HEK293 (cell line): Measurements from ENCODE around the gene COQ4.

Experiments used
- CTCF ChIA-PET: fragments of 350-600 bp; formaldehyde crosslinking; extraction: SDS; loops from one replicate; lab custom pipeline; 2021; ENCODE audit warnings: antibody characterized with exemption; lab: Yijun Ruan, JAX
- POLR2A ChIA-PET: fragments of 300-600 bp; formaldehyde crosslinking; extraction: SDS; loops from one replicate; lab custom pipeline; 2020; ENCODE audit warnings: antibody characterized with exemption, inconsistent platforms; lab: Yijun Ruan, JAX
- H3K27ac ChIP-seq: fragments of 200-500 bp; sonication (Bioruptor generic); 2 replicates; pipeline ENCODE4 v1.5.1; 2014; ENCODE audit warnings: low read depth, low read length, control low read depth, inconsistent platforms; ENCODE audit errors: extremely low read depth
- H3K36me3 ChIP-seq, 2 experiments: fragments of 200-500 bp in 1 of 2; sonication (Bioruptor generic) in 1 of 2; 1 replicate in 1 of 2; 2 replicates in 1 of 2; pipeline ENCODE4 v1.5.1; 2014 to 2017; ENCODE audit warnings: inconsistent platforms in 2 of 2, low read length in 2 of 2; ENCODE audit not compliant: control insufficient read depth in 2 of 2, insufficient read depth in 1 of 2
- H3K4me1 ChIP-seq: fragments of 200-500 bp; sonication (Bioruptor generic); 2 replicates; pipeline ENCODE4 v1.5.1; 2014; ENCODE audit warnings: mild to moderate bottlenecking, low read length, inconsistent platforms; ENCODE audit not compliant: control insufficient read depth, insufficient read depth
- H3K4me3 ChIP-seq: 2 replicates; pipeline ENCODE4 v1.5.1; 2011; ENCODE audit warnings: low read depth, mild to moderate bottlenecking, control low read depth, low read length, moderate library complexity
- H3K9me3 ChIP-seq: fragments of 200-500 bp; sonication (Bioruptor generic); 2 replicates; pipeline ENCODE4 v1.5.1; 2014; ENCODE audit warnings: low read depth, low read length, inconsistent platforms; ENCODE audit not compliant: control insufficient read depth, insufficient read depth
- GFI1B ChIP-seq: fragments of 450-650 bp; formaldehyde crosslinking; IDR thresholded peaks from 2 replicates; pipeline ENCODE4 v1.5.1; 2016; ENCODE audit warnings: missing biosample characterization, missing genetic modification characterization
- HOXC10 ChIP-seq: sonication (generic); formaldehyde crosslinking; IDR thresholded peaks from 2 replicates; pipeline ENCODE4 v1.8.1; 2023; ENCODE audit warnings: mild to moderate bottlenecking, missing genetic modification reagents
- MEIS1 ChIP-seq: sonication (generic); formaldehyde crosslinking; IDR thresholded peaks from 2 replicates; pipeline ENCODE4 v1.8.1; 2022; ENCODE audit warnings: missing genetic modification reagents, mild to moderate bottlenecking, borderline replicate concordance
- ZBTB49 ChIP-seq: fragments of 450-650 bp; formaldehyde crosslinking; IDR thresholded peaks from 2 replicates; pipeline ENCODE4 v1.5.1; 2016; ENCODE audit warnings: missing biosample characterization, missing genetic modification characterization, low read depth
- ZIC2 ChIP-seq: fragments of 450-650 bp; formaldehyde crosslinking; IDR thresholded peaks from 2 replicates; pipeline ENCODE4 v1.5.1; 2016; ENCODE audit warnings: missing biosample characterization, missing genetic modification characterization
- ZNF146 ChIP-seq: fragments of 450-650 bp; formaldehyde crosslinking; IDR thresholded peaks from 2 replicates; pipeline ENCODE4 v1.5.1; 2016; ENCODE audit warnings: missing biosample characterization, missing genetic modification characterization
- ZNF155 ChIP-seq: fragments of 450-650 bp; formaldehyde crosslinking; IDR thresholded peaks from 2 replicates; pipeline ENCODE4 v1.5.1; 2016; ENCODE audit warnings: missing biosample characterization, missing genetic modification characterization
- ZNF214 ChIP-seq: fragments of 450-650 bp; formaldehyde crosslinking; IDR thresholded peaks from 2 replicates; pipeline ENCODE4 v1.5.1; 2017; ENCODE audit warnings: missing biosample characterization, mild to moderate bottlenecking, missing genetic modification characterization, borderline replicate concordance
- ZNF24 ChIP-seq: fragments of 450-650 bp; formaldehyde crosslinking; IDR thresholded peaks from 2 replicates; pipeline ENCODE4 v1.5.1; 2016; ENCODE audit warnings: missing biosample characterization, missing genetic modification characterization
- ZNF292 ChIP-seq: fragments of 450-650 bp; formaldehyde crosslinking; IDR thresholded peaks from 2 replicates; pipeline ENCODE4 v1.5.1; 2016; ENCODE audit warnings: low read depth, missing biosample characterization, missing genetic modification characterization, borderline replicate concordance
- ZNF324 ChIP-seq: fragments of 450-650 bp; formaldehyde crosslinking; IDR thresholded peaks from 2 replicates; pipeline ENCODE4 v1.5.1; 2016; ENCODE audit warnings: missing biosample characterization, missing genetic modification characterization
- ZNF416 ChIP-seq: fragments of 450-650 bp; formaldehyde crosslinking; IDR thresholded peaks from 2 replicates; pipeline ENCODE4 v1.5.1; 2016; ENCODE audit warnings: missing biosample characterization, missing genetic modification characterization
- ZNF426 ChIP-seq: fragments of 450-650 bp; formaldehyde crosslinking; IDR thresholded peaks from 2 replicates; pipeline ENCODE4 v1.5.1; 2017; ENCODE audit warnings: missing biosample characterization, missing genetic modification characterization, mild to moderate bottlenecking, inconsistent platforms, moderate library complexity
- ZNF48 ChIP-seq: fragments of 450-650 bp; formaldehyde crosslinking; IDR thresholded peaks from 2 replicates; pipeline ENCODE4 v1.5.1; 2016; ENCODE audit warnings: missing biosample characterization, missing genetic modification characterization
- ZNF501 ChIP-seq: fragments of 450-650 bp; formaldehyde crosslinking; IDR thresholded peaks from 2 replicates; pipeline ENCODE4 v1.5.1; 2016; ENCODE audit warnings: missing biosample characterization, missing genetic modification characterization
- ZNF513 ChIP-seq: fragments of 450-650 bp; IDR thresholded peaks from 2 replicates; pipeline ENCODE4 v1.5.1; 2018; ENCODE audit warnings: missing biosample characterization, missing genetic modification characterization
- ZNF626 ChIP-seq: fragments of 450-650 bp; sonication (Bioruptor Pico); formaldehyde crosslinking; IDR thresholded peaks from 2 replicates; pipeline ENCODE4 v1.5.1; 2018; ENCODE audit warnings: missing biosample characterization, missing genetic modification characterization, inconsistent platforms
- ZNF747 ChIP-seq: fragments of 450-650 bp; formaldehyde crosslinking; IDR thresholded peaks from 2 replicates; pipeline ENCODE4 v1.5.1; 2016; ENCODE audit warnings: missing biosample characterization, missing genetic modification characterization
- ZNF837 ChIP-seq: fragments of 450-650 bp; formaldehyde crosslinking; IDR thresholded peaks from 2 replicates; pipeline ENCODE4 v1.5.1; 2016; ENCODE audit warnings: missing biosample characterization, missing genetic modification characterization
- ZXDB ChIP-seq: fragments of 450-650 bp; formaldehyde crosslinking; IDR thresholded peaks from 2 replicates; pipeline ENCODE4 v1.5.1; 2016; ENCODE audit warnings: missing biosample characterization, missing genetic modification characterization
- TF ChIP-seq, protein P1 (sequence below): fragments of 450-650 bp; formaldehyde crosslinking; optimal IDR thresholded peaks from 2 replicates; pipeline ENCODE3; 2016; ENCODE audit warnings: missing biosample characterization, mild to moderate bottlenecking, missing genetic modification characterization
- TF ChIP-seq, protein P2 (sequence below): fragments of 450-650 bp; formaldehyde crosslinking; conservative IDR thresholded peaks from 2 replicates; pipeline ENCODE4 v1.5.1; 2016; ENCODE audit warnings: low read depth, missing biosample characterization, missing genetic modification characterization

The COQ4 gene

DNA sequence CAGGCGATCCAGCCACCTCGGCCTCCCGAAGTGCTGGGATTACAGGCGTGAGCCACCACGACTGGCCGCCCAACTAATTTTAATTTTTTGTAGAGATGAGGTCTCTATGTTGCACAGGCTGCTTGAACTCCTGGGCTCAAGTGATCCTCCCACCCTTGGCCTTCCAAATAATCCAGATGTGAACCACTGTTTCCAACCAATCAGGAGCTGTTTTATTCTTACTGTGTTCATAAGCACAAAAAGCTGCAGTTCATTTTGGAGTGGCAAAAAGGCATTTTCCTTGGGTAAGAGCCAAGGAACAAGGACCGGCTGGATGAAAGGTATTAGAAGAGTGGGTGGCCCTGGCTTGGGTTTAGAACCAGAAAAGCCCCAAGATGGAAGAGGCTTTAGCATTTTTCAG lies 12.5 kb downstream of the COQ4 start (continued):
- TF ChIP-seq ZBTB49 (tag by site-specific recombination) (no peak), ZNF155 (tag by site-specific recombination) (no peak)
- TF ChIP-seq, all 188 proteins: peak for 0

DNA sequence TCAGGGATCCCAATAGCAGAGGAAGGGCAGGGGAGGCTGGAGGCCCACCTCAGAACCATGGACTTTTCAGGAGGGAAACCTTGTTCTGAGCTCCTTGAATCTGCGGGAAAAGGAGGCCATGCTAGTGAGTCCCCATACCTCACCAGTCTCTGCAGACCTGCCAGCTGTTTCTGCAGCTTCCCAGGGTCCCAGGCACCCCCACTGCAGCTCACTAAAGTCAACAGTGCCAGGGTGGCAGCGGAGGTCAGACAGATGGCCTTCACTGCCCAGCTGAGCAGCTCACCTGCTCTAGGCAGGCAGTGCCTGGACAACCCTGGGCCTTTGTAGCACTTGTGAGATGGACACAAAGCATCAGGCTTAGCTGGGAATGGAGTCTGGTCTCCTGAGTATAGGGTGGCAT lies 13.3 kb downstream of the COQ4 start:
- TF ChIP-seq ZNF292 (no peak), ZNF24 (tag by site-specific recombination) (no peak), ZNF513 (tag by site-specific recombination) (no peak), ZNF626 (tag by site-specific recombination) (no peak), ZNF214 (tag by site-specific recombination) (no peak), HOXC10 (CRISPR knock-in tag) (no peak), ZXDB (tag by site-specific recombination) (no peak), ZNF426 (tag by site-specific recombination) (no peak)
- TF ChIP-seq, protein P1, sequence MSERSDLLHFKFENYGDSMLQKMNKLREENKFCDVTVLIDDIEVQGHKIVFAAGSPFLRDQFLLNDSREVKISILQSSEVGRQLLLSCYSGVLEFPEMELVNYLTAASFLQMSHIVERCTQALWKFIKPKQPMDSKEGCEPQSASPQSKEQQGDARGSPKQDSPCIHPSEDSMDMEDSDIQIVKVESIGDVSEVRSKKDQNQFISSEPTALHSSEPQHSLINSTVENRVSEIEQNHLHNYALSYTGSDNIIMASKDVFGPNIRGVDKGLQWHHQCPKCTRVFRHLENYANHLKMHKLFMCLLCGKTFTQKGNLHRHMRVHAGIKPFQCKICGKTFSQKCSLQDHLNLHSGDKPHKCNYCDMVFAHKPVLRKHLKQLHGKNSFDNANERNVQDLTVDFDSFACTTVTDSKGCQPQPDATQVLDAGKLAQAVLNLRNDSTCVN (tag by site-specific recombination): no peak
- TF ChIP-seq, protein P2, sequence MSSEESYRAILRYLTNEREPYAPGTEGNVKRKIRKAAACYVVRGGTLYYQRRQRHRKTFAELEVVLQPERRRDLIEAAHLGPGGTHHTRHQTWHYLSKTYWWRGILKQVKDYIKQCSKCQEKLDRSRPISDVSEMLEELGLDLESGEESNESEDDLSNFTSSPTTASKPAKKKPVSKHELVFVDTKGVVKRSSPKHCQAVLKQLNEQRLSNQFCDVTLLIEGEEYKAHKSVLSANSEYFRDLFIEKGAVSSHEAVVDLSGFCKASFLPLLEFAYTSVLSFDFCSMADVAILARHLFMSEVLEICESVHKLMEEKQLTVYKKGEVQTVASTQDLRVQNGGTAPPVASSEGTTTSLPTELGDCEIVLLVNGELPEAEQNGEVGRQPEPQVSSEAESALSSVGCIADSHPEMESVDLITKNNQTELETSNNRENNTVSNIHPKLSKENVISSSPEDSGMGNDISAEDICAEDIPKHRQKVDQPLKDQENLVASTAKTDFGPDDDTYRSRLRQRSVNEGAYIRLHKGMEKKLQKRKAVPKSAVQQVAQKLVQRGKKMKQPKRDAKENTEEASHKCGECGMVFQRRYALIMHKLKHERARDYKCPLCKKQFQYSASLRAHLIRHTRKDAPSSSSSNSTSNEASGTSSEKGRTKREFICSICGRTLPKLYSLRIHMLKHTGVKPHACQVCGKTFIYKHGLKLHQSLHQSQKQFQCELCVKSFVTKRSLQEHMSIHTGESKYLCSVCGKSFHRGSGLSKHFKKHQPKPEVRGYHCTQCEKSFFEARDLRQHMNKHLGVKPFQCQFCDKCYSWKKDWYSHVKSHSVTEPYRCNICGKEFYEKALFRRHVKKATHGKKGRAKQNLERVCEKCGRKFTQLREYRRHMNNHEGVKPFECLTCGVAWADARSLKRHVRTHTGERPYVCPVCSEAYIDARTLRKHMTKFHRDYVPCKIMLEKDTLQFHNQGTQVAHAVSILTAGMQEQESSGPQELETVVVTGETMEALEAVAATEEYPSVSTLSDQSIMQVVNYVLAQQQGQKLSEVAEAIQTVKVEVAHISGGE (tag by site-specific recombination): no peak
- H3K4me3 ChIP-seq: no peak overlapping the region
- H3K9me3 ChIP-seq: no peaks in the 10 kb centered on the region
- ChIA-PET POLR2A (interaction anchor here (0.7 to 2.4 kb wide), 4 partner anchors 30 to 143 kb away, joined by 3 to 13 read pairs (median 3); partner anchors contain the start of genes CERCAM and URM1), CTCF (interaction anchor here (0.6 to 1.0 kb wide), 3 partner anchors 12 to 81 kb away, joined by 3 to 6 read pairs (median 3); no protein-coding TSS in a partner anchor)
- H3K36me3 ChIP-seq: peaks cover under 1 to 22% of the 10 kb centered on the region in 2 experiments; a peak in 2 of 3 replicates
- H3K27ac ChIP-seq: no peak overlapping the region
- H3K4me1 ChIP-seq: no peaks in the 10 kb centered on the region

DNA sequence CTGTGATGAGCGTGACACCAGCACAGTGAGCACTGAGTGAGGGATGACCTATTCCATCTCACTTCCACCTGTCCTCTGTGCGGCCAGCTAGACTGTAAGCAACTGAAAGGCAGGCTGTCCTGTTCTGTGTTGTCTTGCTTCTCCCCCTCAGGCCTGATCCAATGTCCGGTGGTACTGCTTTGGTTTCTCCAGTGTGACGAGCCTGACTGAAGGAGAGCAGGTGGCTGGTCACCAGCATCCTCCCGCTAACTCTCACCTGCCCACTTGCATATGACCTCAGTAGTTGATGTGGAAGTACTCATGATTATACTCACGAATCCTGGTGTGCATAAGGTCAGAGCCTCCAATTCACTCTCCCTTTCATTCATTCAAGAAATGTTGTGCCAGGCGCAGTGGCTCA lies 15.3 kb downstream of the COQ4 start:
- CTCF ChIA-PET: interaction anchor here (0.6 kb wide), 1 partner anchor 148 kb away, joined by 3 read pairs; no protein-coding TSS in a partner anchor
- H3K36me3 ChIP-seq: peaks cover 0 to 19% of the 10 kb centered on the region in 2 experiments; a peak in 1 of 3 replicates
- TF ChIP-seq ZNF48 (tag by site-specific recombination) (no peak), ZNF501 (no peak), ZNF146 (tag by site-specific recombination) (no peak), ZIC2 (tag by site-specific recombination) (no peak), ZNF837 (tag by site-specific recombination) (no peak), MEIS1 (CRISPR knock-in tag) (no peak), ZNF416 (no peak), ZNF324 (tag by site-specific recombination) (no peak), ZNF747 (tag by site-specific recombination) (no peak), GFI1B (no peak)
- POLR2A ChIA-PET: interaction anchor here (0.7 to 1.0 kb wide), 2 partner anchors 9 to 393 kb away, joined by 3 to 4 read pairs; no protein-coding TSS in a partner anchor
- H3K4me1 ChIP-seq: no peaks in the 10 kb centered on the region
- H3K9me3 ChIP-seq: no peaks in the 10 kb centered on the region
- H3K27ac ChIP-seq: no peak overlapping the region
- H3K4me3 ChIP-seq: no peak overlapping the region
